BJ (cell line): Measurements from ENCODE around the gene PRKG1. TPM values are rescaled to one million over a fixed set of nuclear protein-coding genes. Genes with fewer than 3 reads are reported as not detected.

ENCODE experiments used
- CTCF ChIA-PET: fragments of 350-600 bp; formaldehyde crosslinking; extraction: SDS; loops from one replicate; lab custom pipeline; 2021; ENCODE audit warnings: antibody characterized with exemption, inconsistent platforms; lab: Yijun Ruan, JAX
- POLR2A ChIA-PET: fragments of 300-600 bp; sonication (Branson Sonifier 250); formaldehyde crosslinking; extraction: SDS; loops from one replicate; lab custom pipeline; 2021; ENCODE audit warnings: antibody characterized with exemption; lab: Charles Lee
- DNase-seq: peaks from one replicate; pipeline ENCODE4 v3.0.0-alpha.2; 2011; ENCODE audit warnings: low read depth
- H3K27me3 ChIP-seq: 2 replicates; pipeline ENCODE4 v1.6.0; 2011; ENCODE audit warnings: low read length; ENCODE audit not compliant: control insufficient read depth, insufficient read depth
- H3K36me3 ChIP-seq: 2 replicates; pipeline ENCODE4 v1.5.1; 2011; ENCODE audit warnings: low read length; ENCODE audit not compliant: control insufficient read depth, insufficient read depth
- H3K4me3 ChIP-seq: 2 replicates; pipeline ENCODE4 v1.5.1; 2011; ENCODE audit warnings: low read depth, mild to moderate bottlenecking, control low read depth, low read length
- polyA plus RNA-seq: library from polyadenylated mRNA; depleted of rRNA; stranded (reverse); fragments of >200 nt; gene quantifications from 2 replicates; pipeline ENCODE4 v1.2.3, GENCODE V29; 2011
- TF ChIP-seq, protein P1 (sequence below): IDR thresholded peaks from 2 replicates; pipeline ENCODE4 v1.5.1; 2011; ENCODE audit warnings: low read depth, mild to moderate bottlenecking, control low read depth, inconsistent platforms, low read length, moderate library complexity; ENCODE audit not compliant: insufficient read depth

Gene PRKG1
- polyA plus RNA-seq, 1 experiment: 9.7 TPM

- POLR2A ChIA-PET: no interaction called here
Observed at GRCh38 chr10:51649064-51649463, 574.8 kb downstream of the PRKG1 start.

DNA sequence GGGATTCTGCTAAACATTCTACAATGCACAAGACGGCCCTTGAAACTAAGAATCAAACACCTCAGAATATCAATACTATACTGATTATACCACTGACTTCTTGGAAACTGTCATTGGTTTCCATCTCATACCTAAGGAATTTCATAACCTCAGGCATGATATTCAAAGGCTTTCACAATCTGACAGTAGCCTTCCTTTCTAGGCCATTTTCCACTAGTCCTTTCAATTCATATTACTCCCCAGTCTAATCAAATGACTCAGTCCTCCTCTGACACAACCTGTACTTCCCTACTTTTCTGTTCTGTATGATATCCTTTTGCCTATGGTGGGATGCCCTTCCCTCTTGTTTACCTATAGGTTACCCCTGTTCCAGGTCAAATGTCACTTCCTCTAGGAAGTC, 576.8 kb downstream of the PRKG1 start:
- Histone ChIP-seq H3K4me3 (no peak overlapping the region), H3K27me3 (no peaks in the 10 kb centered on the region), H3K36me3 (no peaks in the 10 kb centered on the region)
- TF ChIP-seq, protein P1, sequence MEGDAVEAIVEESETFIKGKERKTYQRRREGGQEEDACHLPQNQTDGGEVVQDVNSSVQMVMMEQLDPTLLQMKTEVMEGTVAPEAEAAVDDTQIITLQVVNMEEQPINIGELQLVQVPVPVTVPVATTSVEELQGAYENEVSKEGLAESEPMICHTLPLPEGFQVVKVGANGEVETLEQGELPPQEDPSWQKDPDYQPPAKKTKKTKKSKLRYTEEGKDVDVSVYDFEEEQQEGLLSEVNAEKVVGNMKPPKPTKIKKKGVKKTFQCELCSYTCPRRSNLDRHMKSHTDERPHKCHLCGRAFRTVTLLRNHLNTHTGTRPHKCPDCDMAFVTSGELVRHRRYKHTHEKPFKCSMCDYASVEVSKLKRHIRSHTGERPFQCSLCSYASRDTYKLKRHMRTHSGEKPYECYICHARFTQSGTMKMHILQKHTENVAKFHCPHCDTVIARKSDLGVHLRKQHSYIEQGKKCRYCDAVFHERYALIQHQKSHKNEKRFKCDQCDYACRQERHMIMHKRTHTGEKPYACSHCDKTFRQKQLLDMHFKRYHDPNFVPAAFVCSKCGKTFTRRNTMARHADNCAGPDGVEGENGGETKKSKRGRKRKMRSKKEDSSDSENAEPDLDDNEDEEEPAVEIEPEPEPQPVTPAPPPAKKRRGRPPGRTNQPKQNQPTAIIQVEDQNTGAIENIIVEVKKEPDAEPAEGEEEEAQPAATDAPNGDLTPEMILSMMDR: no peak
- ChIA-PET POLR2A (no interaction called here), CTCF (no interaction called here)
- no peak for DNase-seq

More at GRCh38 chr10:51649064-51649463, 574.8 kb downstream of the PRKG1 start:
- TF ChIP-seq, protein P1: no peak
- CTCF ChIA-PET: no interaction called here
- Histone ChIP-seq H3K36me3 (no peaks in the 10 kb centered on the region), H3K27me3 (no peaks in the 10 kb centered on the region), H3K4me3 (no peak overlapping the region)
- DNase-seq: no peak

DNA sequence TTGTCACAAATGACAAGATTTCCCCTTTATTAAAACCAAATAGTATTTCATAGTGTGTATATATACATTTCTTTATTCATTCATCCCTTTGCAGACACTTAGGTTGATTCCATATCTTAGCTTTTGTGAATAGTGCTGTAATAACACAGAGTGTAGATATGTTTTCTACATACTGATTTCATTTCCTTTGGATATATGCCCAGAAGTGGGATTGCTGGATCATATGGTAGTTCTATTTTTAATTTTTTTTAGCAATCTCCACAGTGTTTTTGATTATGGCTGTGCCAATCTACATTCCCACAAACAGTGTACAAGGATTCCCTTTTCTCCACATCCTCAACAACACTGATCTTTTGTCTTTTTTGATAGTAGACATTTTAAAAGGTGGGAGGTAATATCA, 578.7 kb downstream of the PRKG1 start:
- ChIA-PET POLR2A (no interaction called here), CTCF (no interaction called here)
- H3K4me3 ChIP-seq: no peak overlapping the region
- H3K27me3 ChIP-seq: no peaks in the 10 kb centered on the region
- DNase-seq: no peak
- H3K36me3 ChIP-seq: no peaks in the 10 kb centered on the region
- TF ChIP-seq, protein P1: no peak

DNA sequence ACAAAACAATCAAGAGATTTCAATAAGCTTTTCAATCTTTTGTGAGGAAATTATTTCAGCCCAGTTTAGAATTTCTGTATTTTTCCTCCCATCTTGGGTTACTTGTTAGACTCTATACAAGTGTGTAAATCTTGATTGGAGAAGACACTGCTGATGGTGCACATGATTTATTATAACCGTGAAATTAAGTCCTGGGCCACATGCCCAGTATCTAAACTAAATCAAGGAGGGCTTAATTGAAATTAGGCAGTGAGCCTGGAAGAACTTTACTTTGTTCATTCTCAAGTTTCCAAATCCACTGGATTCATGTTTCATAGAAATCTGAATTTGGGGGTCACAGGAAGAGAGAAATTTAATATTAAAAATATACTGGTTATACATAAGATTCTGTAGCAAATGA, 580.6 kb downstream of the PRKG1 start:
- CTCF ChIA-PET: no interaction called here
- Histone ChIP-seq H3K4me3 (no peak overlapping the region), H3K27me3 (no peaks in the 10 kb centered on the region), H3K36me3 (no peaks in the 10 kb centered on the region)
- DNase-seq: no peak
- POLR2A ChIA-PET: no interaction called here
- TF ChIP-seq, protein P1: no peak

- ChIA-PET POLR2A (no interaction called here), CTCF (no interaction called here)
- Histone ChIP-seq H3K36me3 (no peaks in the 10 kb centered on the region), H3K4me3 (no peak overlapping the region), H3K27me3 (no peaks in the 10 kb centered on the region)
- DNase-seq: no peak
- TF ChIP-seq, protein P1: no peak
Observed at GRCh38 chr10:51656503-51656902, 582.2 kb downstream of the PRKG1 start.
